ENCODE measurements around the gene INSYN2B.

Gene INSYN2B

GRCh38 chr5:169933127-169933526 is 47.2 kb downstream of the INSYN2B start:
- no peak for DNase-seq (ENCODE audit: low read depth in 3 of 3)

DNA sequence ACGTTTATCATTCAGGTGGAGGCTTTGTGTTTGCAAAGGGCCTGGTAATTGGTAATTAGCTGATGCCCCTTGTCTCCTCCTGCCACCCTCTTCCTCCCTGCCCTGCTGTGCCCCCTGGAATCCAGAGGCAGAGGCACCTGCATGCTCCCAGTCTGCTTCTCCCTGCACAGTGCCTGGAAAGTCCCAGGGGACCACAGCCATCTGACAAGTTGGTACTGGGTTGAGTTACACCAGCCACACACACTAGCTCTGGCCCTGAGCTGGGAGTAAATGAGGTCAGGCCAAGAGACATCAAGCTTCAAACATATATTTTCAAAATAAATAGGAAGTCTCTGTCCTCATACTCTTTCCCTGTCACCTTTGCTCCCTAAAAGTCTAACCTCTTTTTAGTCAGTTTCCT is 56.3 kb downstream of the INSYN2B start:
- DNase-seq (ENCODE audit: low read depth in 3 of 3), result no peak

DNA sequence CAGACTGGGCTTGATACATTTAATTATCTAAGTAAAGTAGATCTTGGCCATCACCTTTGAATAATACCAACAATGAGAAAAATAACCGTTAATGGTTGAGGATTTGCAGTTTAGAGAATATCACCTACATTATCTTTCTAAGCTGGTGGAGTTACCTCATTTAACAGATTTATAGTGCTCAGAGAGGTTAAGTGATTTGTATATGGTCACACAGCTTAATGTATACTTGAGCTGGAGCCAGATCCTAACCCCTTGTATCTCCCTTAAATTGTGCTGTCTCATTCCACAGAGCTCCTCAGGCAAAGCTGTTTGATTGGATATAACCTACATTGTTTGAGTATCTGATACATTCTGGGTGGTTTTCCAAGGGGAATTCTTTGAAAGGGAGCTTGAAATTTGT is 57.8 kb downstream of the INSYN2B start:
- DNase-seq (ENCODE audit: low read depth in 3 of 3), result no peak

GRCh38 chr5:169921949-169922348 is 58.3 kb downstream of the INSYN2B start:
- DNase-seq (ENCODE audit: low read depth in 3 of 3), result no peak

DNA sequence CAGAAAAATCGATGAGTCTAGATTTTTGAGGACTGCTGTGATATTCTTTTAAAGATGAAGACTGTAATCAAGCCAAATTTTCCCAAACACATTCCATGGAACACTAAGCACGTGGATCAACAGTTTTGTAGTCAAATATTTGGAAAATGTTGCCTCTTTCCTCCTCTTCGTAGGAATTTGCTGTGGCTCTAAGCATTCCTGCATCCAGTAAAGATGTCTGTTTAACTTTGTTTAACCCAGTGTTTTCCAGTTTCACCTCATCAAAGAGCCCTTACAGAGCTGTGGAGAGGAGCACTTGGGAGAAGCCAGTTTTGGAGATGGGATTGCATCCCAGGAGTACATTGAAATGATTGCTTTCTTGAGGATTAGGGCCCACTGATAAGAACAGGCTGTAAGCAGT is 58.9 kb downstream of the INSYN2B start:
- DNase-seq (ENCODE audit: low read depth in 3 of 3), result no peak

- DNase-seq (ENCODE audit: low read depth in 3 of 3), result no peak
Observed at GRCh38 chr5:169920474-169920873, 59.8 kb downstream of the INSYN2B start.

GRCh38 chr5:169918228-169918627 is 62.1 kb downstream of the INSYN2B start:
- DNase-seq (ENCODE audit: low read depth in 3 of 3), result no peak

- DNase-seq (ENCODE audit: low read depth in 3 of 3), result no peak
Observed at GRCh38 chr5:169917500-169917899, 62.8 kb downstream of the INSYN2B start.

DNA sequence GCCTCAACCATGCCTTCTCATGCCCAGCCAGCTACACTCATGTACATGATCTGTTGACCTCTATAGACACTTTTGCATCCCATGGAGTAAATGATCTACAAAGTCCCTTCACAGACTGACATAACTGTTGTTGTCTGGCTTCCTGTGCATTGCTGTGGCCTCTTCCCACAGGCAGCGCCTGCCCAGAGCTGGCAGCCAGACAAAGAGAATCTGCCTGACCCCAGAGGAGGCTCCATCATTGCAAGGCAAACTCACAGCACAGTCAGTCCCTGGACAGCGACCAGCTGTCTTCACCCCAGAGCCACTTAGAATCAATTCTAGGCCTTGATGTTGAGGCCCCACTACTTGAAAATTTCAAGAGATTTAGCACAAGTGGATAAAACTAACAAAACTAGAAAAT is 65.5 kb downstream of the INSYN2B start:
- no peak for DNase-seq (ENCODE audit: low read depth in 3 of 3)

DNA sequence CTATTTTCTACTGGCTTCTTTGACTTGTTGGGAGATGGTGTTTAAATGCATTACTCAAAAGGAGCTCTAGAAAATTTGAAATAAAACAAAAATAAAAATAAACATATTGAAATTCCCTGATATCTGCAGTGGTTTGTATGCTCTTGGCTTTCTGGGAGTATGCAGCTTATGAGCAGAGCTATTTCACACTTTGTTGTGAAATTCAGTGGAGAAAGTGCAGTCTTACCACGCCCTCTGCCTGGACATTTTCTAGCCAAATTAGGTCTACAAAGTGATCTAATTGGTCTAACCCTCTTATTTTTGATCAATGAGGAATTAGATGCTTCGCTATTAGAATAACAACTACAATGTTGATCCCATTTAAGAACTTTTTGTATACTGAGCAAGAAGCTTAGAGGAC is 66.8 kb downstream of the INSYN2B start:
- DNase-seq (ENCODE audit: low read depth in 3 of 3), result no peak

- no peak for DNase-seq (ENCODE audit: low read depth in 3 of 3)
Observed at GRCh38 chr5:169911448-169912212, 68.7 kb downstream of the INSYN2B start.

- DNase-seq (ENCODE audit: low read depth in 3 of 3), result no peak
Observed at GRCh38 chr5:169910393-169910792, 69.9 kb downstream of the INSYN2B start.

- DNase-seq (ENCODE audit: low read depth in 3 of 3), result no peak
Observed at GRCh38 chr5:169909945-169910344, 70.3 kb downstream of the INSYN2B start.

GRCh38 chr5:169908864-169909263 is 71.4 kb downstream of the INSYN2B start:
- no peak for DNase-seq (ENCODE audit: low read depth in 3 of 3)

- no peak for DNase-seq (ENCODE audit: low read depth in 3 of 3)
Observed at GRCh38 chr5:169906745-169907649, 73.3 kb downstream of the INSYN2B start.

DNA sequence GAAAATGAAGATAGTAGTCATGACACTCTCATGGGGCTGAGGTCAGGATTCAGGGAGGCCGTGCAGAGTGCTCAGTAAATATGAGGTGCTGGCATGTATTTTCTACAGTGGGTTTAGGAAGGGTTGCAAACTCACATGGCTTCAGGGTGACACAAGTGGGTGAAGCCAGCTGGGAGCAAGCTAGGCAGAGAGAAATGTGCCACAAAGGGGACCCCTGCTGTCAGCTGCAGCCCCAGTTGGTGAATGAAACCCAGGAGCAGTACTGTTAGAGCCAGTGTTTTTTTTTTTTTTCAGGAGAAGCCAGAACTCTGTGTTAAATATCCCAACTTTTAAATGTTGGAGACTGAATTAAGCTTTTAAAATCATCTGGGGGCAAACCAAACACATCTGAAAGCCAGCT is 75.3 kb downstream of the INSYN2B start:
- DNase-seq (ENCODE audit: low read depth in 3 of 3), result no peak

DNA sequence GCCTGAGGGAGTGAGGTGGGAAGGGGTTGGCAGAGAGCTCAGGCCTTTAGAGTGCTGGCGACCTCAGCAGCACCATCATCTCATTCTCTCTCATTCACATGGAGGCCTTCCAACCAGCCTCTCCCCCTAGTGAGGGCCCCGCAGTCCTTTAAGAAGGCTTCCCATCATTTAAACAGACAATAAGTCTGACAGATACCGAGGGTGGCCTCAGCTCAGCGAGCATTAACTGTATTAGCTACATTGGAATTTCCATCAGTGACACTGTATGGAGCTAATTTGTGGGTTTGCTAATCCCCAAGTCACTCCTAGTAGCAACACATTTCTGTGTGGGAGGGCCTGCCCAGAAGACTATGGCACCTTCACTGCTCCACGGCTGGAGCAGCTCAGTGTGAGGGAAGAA is 75.8 kb downstream of the INSYN2B start:
- no peak for DNase-seq (ENCODE audit: low read depth in 3 of 3)

DNA sequence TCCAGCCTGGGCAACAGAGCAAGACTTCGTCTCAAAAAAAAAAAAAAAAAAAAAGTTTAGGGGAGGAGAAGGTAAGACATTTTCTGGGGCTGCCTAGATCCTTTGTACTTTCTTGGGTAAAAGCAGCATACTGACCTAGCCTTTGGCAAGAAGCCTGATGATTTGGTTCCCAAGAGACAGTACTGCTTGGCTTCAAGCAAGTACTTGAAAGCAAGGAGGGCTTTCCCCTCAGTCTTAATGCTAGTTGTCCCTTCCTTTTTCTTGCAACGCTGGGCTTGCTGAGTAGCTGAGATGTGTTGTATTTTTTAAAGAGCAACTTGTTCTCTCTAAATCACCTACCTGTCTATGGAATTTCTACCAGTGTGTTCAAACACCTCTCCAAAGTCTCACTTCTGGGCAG is 76.2 kb downstream of the INSYN2B start:
- DNase-seq (ENCODE audit: low read depth in 3 of 3), result no peak

GRCh38 chr5:169901896-169902295 is 78.4 kb downstream of the INSYN2B start:
- DNase-seq (ENCODE audit: low read depth in 3 of 3), result no peak

GRCh38 chr5:169897481-169897880 is 82.8 kb downstream of the INSYN2B start:
- no peak for DNase-seq (ENCODE audit: low read depth in 3 of 3)

- no peak for DNase-seq (ENCODE audit: low read depth in 3 of 3)
Observed at GRCh38 chr5:169895926-169896325, 84.4 kb downstream of the INSYN2B start.

GRCh38 chr5:169893571-169893970 is 86.7 kb downstream of the INSYN2B start:
- DNase-seq (ENCODE audit: low read depth in 3 of 3), result no peak

- no peak for DNase-seq (ENCODE audit: low read depth in 3 of 3)
Observed at GRCh38 chr5:169893010-169893409, 87.3 kb downstream of the INSYN2B start.
